Gastroesophageal sphincter (tissue), 4 donors: ENCODE results near the gene MMP24. TPM values are rescaled to one million over a fixed set of nuclear protein-coding genes. Genes with fewer than 3 reads are reported as not detected.

ENCODE experiments used
- ATAC-seq: fragments of 150-250 bp; one replicate; pipeline ENCODE4 v1.9.1; 2016; ENCODE audit warnings: mild to moderate bottlenecking, moderate library complexity
- H3K27ac ChIP-seq, 4 donors: fragments of 200-600 bp; sonication (generic) in 3 of 4; 1 replicate in 3 of 4; 2 replicates in 1 of 4; pipeline ENCODE4 v1.5.1; 2016 to 2019
- H3K27me3 ChIP-seq: fragments of 200-600 bp; sonication (generic); one replicate; pipeline ENCODE4 v1.5.1; 2019
- H3K36me3 ChIP-seq, 2 donors: fragments of 200-600 bp; sonication (generic); one replicate each; pipeline ENCODE4 v1.5.1; 2019; ENCODE audit warnings: control low read depth in 1 of 2
- H3K4me1 ChIP-seq, 3 donors: fragments of 200-600 bp; sonication (generic); 1 replicate in 2 of 3; 2 replicates in 1 of 3; pipeline ENCODE4 v1.5.1; 2016 to 2019; ENCODE audit warnings: control low read depth in 2 of 3
- H3K4me3 ChIP-seq, 2 donors: fragments of 200-600 bp; sonication (generic); one replicate each; pipeline ENCODE4 v1.5.1; 2019; ENCODE audit warnings: mild to moderate bottlenecking in 1 of 2, moderate library complexity in 1 of 2
- H3K9me3 ChIP-seq, 3 donors: fragments of 200-600 bp; sonication (generic); one replicate each; pipeline ENCODE4 v1.5.1; 2017 to 2019; ENCODE audit warnings: control low read depth in 2 of 3
- EP300 ChIP-seq: sonication (generic); formaldehyde crosslinking; IDR thresholded peaks from one replicate; pipeline ENCODE4 v1.6.1; 2017; ENCODE audit warnings: antibody characterized with exemption, mild to moderate bottlenecking
- POLR2A ChIP-seq, 2 donors: fragments of 450-650 bp; IDR thresholded peaks; one replicate each; pipeline ENCODE4 v1.6.1; 2017; ENCODE audit warnings: antibody characterized with exemption in 2 of 2, mild to moderate bottlenecking in 2 of 2, moderate library complexity in 1 of 2
- POLR2AphosphoS5 ChIP-seq: sonication (generic); formaldehyde crosslinking; IDR thresholded peaks from one replicate; pipeline ENCODE4 v1.6.1; 2017; ENCODE audit warnings: antibody characterized with exemption
- WGBS, 2 donors: methylation state at CpG; one replicate each; pipeline ENCODE4 v1.1.5; 2018; ENCODE audit warnings: low coverage in 1 of 2; 5-methylcytosine and 5-hydroxymethylcytosine counted together
- total RNA-seq, 4 donors: library from RNA; depleted of rRNA; stranded (reverse); fragments of >200 nt; gene quantifications; one replicate each; pipeline ENCODE4 v1.1.0, GENCODE V29; 2016
- TF ChIP-seq, protein P1 (sequence below), 4 experiments: fragments of 200-600 bp in 2 of 4; fragments of 450-650 bp in 2 of 4; sonication (generic) in 1 of 4; IDR thresholded peaks; one replicate each; pipeline ENCODE4 v1.5.1; 2017 to 2019; ENCODE audit warnings: antibody characterized with exemption in 4 of 4, mild to moderate bottlenecking in 2 of 4, moderate library complexity in 2 of 4

MMP24 gene
- total RNA-seq, 4 donors from 2014 or later: 0.47 to 3.4 (median 1.8) TPM

DNA sequence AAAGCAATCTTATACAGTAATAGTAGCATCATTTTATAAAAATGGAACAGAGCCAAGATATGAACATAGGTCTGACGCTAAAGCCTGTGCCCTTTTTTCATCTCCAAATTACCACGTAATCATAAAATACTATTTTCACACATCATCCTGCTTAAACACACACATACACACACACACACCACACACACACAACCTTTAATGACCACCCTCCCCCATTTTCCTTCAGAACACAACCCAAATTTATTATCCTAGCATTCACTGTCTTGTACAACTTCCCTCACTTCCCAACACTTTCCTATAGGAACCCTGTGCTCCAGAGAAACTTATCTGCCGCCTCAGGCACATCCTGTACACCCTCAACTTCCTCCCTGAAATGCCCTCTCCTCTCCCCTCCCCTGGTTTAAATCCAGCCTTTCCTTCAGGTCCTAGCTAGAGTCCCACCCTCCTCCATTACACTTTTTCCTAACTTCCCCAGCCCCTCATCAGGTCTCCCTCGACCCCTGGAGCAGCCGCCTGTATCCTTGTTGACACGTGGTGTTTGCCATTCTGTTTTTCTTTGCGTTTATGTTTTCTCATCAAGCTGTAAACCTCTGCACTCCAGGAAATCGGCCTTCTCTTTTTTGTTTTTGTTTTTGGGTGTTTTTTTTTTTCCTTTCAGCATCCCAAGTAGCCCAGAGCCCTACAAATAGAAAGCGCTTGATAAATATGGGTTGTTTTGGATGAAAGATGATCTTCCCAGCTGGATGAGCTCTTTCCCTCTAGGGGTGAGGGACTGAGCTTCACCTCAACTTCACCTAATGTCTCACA lies 968 bp upstream of the MMP24 start:
- H3K4me1 ChIP-seq: peaks cover 0 to 14% (median 0%) of the 10 kb centered on the region in 3 donors
- no peak for ATAC-seq
- peak overlapping the region in 1 of 2 donors; percentile 42 for H3K4me3 ChIP-seq
- H3K36me3 ChIP-seq: no peaks in the 10 kb centered on the region
- no peak overlapping the region for H3K27ac ChIP-seq
- no peaks in the 10 kb centered on the region for H3K27me3 ChIP-seq
- WGBS, 2 donors: 51 to 54% methylated on average over 8 to 9 of the region's 9 CpGs
- no peaks in the 10 kb centered on the region for H3K9me3 ChIP-seq
- TF ChIP-seq POLR2A (IDR thresholded peaks at IDR 0.05) (no peak), EP300 (no peak), POLR2AphosphoS5 (no peak)
- TF ChIP-seq, protein P1, sequence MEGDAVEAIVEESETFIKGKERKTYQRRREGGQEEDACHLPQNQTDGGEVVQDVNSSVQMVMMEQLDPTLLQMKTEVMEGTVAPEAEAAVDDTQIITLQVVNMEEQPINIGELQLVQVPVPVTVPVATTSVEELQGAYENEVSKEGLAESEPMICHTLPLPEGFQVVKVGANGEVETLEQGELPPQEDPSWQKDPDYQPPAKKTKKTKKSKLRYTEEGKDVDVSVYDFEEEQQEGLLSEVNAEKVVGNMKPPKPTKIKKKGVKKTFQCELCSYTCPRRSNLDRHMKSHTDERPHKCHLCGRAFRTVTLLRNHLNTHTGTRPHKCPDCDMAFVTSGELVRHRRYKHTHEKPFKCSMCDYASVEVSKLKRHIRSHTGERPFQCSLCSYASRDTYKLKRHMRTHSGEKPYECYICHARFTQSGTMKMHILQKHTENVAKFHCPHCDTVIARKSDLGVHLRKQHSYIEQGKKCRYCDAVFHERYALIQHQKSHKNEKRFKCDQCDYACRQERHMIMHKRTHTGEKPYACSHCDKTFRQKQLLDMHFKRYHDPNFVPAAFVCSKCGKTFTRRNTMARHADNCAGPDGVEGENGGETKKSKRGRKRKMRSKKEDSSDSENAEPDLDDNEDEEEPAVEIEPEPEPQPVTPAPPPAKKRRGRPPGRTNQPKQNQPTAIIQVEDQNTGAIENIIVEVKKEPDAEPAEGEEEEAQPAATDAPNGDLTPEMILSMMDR (IDR thresholded peaks at IDR 0.05): no peak

DNA sequence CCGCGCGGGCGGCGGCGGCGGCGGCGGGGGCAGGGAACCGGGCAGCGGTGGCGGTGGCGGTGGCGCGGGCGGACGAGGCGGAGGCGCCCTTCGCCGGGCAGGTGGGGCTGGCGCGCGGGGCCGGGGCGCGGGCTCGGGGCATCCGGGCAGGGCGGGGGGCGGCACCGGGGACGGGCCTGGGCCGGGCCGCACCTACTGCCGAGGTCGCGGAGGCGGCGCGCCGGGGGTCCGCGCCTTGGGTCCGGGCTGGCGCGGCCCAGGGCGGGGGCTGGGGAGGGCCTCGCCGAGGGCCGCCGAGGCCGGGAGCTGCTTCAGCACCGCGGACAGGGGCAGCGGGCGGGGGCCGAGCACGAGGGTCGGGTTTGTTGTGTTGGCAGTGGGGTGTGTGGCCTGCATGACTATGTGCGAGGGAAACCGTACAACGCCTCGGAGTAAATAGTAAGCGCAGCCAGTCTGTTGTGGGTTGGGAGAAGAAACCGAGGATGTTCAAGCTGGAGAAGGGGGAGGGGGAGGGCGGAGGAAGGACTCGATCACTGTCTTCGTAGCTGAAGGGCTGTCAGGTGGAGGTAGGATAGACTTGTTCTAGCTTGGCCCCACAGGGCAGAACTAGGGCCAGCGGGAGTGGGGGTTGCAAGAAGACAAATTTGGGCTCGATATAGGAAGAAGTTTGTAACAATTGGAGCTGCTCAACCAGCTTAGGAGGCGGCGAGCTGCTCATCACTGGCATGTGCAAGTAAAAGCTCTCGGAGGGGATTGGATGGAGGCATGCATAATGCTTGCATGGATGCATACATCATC lies 593 bp downstream of the MMP24 start:
- Histone ChIP-seq H3K4me3 (peak overlapping the region in 1 of 2 donors; percentile 40), H3K9me3 (no peaks in the 10 kb centered on the region), H3K27ac (no peak overlapping the region), H3K36me3 (peaks cover 0 to 11% of the 10 kb centered on the region in 2 donors), H3K27me3 (no peaks in the 10 kb centered on the region), H3K4me1 (peaks cover 0 to 14% (median 0%) of the 10 kb centered on the region in 3 donors)
- TF ChIP-seq, protein P1 (IDR thresholded peaks at IDR 0.05): no peak
- TF ChIP-seq POLR2A (IDR thresholded peaks at IDR 0.05) (no peak), POLR2AphosphoS5 (no peak), EP300 (no peak)
- WGBS, 2 donors: 23 to 33% methylated on average over 6 to 12 of the region's 74 CpGs
- ATAC-seq: peak; percentile 78

DNA sequence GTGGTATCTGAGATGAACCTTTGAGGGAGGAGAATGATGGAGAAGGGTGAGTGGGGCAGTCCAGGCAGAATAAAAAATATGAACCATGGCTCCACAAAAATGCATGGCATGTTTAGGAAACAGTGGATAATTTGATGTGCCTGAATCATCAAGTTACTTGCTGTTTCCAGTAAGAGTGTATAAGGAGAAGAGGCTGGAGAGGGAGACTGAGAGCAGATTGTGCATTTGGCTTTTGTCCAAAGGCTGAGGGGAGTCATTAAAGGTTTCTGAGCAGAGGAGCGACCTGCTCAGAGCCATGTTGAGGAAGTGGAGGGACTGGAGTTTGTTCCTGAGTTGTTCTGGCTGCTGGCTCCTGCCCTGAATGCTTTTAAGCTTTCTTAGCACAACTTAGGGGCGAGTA lies 6.1 kb downstream of the MMP24 start:
- ATAC-seq: no peak
- H3K27me3 ChIP-seq: no peaks in the 10 kb centered on the region
- WGBS, 2 donors: 29 to 72% methylated on average over 1 to 2 of the region's 2 CpGs
- peaks cover 0 to under 1% (median 0%) of the 10 kb centered on the region in 3 donors for H3K4me1 ChIP-seq
- H3K27ac ChIP-seq: no peak overlapping the region
- no peak overlapping the region for H3K4me3 ChIP-seq
- TF ChIP-seq EP300: no peak
- no peak for TF ChIP-seq POLR2A (IDR thresholded peaks at IDR 0.05)
- no peak for TF ChIP-seq POLR2AphosphoS5
- TF ChIP-seq, protein P1 (IDR thresholded peaks at IDR 0.05): no peak
- H3K36me3 ChIP-seq: peaks cover 0 to 43% of the 10 kb centered on the region in 2 donors
- H3K9me3 ChIP-seq: peaks cover 0 to 4% (median 0%) of the 10 kb centered on the region in 3 donors

DNA sequence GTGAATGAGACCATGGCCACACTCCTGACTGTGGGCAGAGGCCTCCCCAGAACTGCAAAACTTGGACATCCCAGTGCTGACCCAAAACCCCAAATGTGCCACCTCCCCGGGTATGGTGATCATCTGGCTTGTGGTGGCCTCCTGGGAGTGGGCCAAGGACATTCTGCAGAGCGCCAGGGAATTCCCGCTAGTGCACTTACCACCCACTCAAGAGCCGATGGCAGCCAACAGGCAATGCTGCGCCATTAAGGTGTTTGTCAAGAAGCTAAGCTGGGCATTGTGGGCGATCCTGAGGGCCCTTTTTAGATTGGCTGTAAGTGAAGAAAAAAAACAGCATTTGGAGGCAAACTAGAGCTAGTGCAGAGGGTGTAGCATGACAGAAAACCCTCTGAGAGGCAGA lies 9.4 kb downstream of the MMP24 start:
- peaks cover 0 to 4% (median 0%) of the 10 kb centered on the region in 3 donors for H3K9me3 ChIP-seq
- WGBS, 2 donors: 60% methylated on average over 2 of the region's 6 CpGs; no CpG with 5 or more reads in 1 of the 2 donors
- no peak for ATAC-seq
- no peaks in the 10 kb centered on the region for H3K4me1 ChIP-seq
- peaks cover 0 to 42% of the 10 kb centered on the region in 2 donors for H3K36me3 ChIP-seq
- H3K4me3 ChIP-seq: no peak overlapping the region
- H3K27me3 ChIP-seq: no peaks in the 10 kb centered on the region
- no peak overlapping the region for H3K27ac ChIP-seq
- no peak for TF ChIP-seq EP300
- no peak for TF ChIP-seq POLR2A (IDR thresholded peaks at IDR 0.05)
- TF ChIP-seq POLR2AphosphoS5: no peak
- TF ChIP-seq, protein P1 (IDR thresholded peaks at IDR 0.05): no peak
